GM18519 (cell line): ENCODE results near the gene PPM1B.
"Not testable (repeated sequence)": the region's sequence is repeated elsewhere in the genome, so short reads cannot be mapped to it uniquely, and the experiment has no call there.

Experiments used
- ATAC-seq: cut with Tn5 transposase; IDR thresholded peaks from one replicate; pipeline ENCODE4 v1.9.1; 2021; ENCODE audit warnings: mild to moderate bottlenecking, moderate library complexity; ENCODE audit not compliant: unreplicated experiment, low FRiP score

PPM1B gene

GRCh38 chr2:44155666-44156446, 12.8 kb upstream of the PPM1B start:
- ATAC-seq, result no peak

DNA sequence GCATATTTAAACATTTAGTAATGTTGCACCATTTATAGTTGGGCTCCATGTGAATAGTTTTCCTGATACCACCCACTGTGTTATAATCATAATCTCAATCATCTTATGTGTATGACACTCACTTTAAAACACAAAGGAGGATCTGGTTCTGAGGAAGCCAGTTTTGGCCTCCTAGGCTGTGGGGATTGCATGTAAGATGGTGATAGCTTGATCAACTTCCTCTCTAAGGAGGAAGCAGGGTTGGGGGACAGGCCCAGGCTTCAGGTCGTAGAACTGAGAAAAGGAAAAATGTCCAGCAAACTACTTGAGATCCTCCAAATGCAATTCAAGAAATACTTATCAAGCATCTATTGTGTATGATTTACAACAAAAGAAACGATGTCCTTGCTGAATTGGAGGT, 4.9 kb upstream of the PPM1B start:
- no peak for ATAC-seq

DNA sequence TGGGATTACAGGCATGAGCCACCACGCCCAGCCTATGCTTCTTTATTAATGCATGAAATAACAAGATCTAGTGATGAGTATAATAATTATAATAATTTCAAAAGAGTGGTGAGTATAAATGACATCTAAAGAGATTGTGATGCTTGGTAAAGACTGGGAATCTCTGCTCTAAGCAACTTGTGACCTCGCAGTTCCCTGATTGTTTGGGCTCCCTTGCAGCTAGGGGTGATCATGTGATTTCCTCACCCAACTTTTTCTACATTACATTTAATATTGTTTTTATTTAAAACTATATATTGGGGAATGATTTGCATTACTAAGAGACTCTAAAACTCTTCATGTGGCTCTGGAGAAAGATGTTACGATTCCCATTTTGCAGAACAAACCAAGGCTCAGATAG, 4.1 kb upstream of the PPM1B start:
- no peak for ATAC-seq

DNA sequence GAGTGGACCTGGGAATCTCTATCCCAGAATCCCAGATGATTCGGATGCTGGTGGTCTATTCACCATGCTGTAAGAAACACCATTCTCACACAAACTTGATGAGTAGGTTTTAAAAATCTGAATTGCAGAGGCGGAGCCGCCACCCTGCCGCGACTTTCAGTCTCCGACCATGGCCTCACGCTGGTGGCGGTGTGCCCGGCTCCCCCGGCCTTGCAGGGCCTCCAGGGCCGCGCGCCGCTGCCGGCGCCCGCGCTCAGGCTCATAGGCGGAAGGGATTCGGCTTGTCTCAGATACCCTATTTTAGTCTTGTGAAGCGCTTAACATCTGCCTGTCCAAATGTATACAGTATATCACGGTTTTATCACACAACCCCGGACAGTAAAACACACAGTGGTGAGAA, 2.6 kb upstream of the PPM1B start:
- no peak for ATAC-seq

- no peak for ATAC-seq
Observed at GRCh38 chr2:44167311-44167907, 1.3 kb upstream of the PPM1B start.

DNA sequence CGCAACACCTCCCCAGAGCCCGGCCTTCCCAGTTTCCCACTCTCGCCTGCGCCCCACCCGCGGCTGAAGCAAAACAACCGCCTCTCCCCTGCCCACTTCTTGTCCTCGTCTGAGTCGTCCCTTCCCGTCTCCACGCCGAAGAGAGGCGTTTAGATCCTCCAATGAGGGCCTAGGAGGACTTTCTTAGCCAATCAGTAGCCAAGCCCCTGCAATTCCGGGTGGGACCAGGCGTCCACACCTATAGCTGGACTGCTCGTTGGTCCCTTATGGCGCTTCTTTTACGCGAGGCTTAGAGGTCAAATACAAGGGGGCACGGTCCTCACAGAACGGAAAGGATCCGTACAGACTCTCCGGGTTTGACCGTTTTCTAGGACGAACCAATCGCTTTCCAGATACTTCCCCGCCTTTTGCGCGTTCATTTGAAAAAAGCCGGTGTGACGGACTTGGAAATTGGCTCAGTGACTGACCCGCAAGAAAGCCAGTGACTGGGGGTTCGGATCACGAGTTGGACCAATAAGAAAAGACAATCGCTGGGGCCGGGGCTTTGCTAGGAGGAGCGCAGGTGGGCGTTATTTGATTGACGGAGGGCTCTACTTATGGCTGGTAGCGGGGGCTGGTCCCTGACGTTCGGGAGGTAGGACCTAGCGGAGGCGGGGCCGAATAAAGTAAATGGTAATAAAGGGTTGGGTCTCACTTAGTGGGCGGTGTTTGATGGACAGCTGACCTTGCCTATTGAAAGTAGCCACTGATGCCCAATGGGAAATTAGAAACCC, 581 bp upstream of the PPM1B start:
- ATAC-seq, result peak; percentile 76

DNA sequence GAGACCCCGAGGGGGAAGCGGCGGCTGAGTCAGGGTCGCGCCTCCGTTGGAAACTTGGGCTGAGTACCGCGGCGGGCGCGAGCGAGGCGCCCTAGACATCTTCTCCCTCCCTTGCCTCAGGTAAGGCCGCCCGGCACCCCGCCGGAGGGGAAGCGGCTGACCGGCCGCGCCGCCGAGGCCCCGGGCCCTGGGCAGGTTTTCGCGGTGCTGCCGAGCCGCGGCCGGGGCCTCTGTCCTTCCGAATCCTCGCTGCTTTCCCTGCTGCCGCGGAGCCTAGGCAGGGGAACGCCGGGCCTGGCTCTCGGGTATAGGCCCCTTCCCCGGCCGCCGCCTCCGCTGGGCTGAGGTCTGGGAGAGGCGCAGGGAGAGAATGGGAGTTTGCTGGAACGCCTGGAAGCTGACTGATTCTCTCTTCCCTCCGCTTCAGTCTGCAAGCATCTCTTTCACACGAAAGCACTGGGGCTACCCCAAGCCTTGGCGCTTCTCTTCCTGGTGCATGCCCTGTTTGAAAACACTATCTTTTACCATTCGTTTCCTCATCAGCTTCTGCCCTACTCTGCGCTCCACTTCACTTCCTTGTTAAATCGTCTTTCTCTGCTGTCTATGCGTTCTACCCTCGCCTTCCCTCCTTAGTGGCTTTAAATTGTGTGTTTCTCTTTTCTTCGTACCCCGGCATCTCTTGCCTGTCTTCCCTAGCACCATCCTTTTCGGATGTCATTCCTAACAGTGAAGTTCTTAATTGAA, 652 bp downstream of the PPM1B start:
- no peak for ATAC-seq

GRCh38 chr2:44170311-44170717, 1.6 kb downstream of the PPM1B start:
- no peak for ATAC-seq

DNA sequence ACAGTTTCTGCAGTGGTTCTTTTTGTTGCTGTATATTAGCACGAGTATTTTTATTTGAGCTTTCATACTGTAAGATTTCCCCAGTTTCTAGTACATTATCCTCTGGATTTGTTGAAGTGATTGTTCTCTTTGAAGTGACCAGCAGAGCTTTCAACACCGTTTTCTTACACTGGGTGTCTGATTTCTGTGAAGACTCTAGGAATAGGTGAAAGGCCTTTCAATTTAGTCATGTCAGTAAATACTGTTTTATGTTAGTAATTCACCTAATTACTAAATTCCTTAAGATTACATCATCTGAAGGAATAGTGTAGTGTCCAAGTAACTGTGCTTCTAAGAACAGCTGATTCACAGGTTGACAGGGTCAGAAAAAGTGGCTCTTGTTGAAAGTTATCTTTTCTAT, 2.3 kb downstream of the PPM1B start:
- ATAC-seq, result no peak

- not testable (repeated sequence) for ATAC-seq
Observed at GRCh38 chr2:44171442-44171841, 2.8 kb downstream of the PPM1B start.

DNA sequence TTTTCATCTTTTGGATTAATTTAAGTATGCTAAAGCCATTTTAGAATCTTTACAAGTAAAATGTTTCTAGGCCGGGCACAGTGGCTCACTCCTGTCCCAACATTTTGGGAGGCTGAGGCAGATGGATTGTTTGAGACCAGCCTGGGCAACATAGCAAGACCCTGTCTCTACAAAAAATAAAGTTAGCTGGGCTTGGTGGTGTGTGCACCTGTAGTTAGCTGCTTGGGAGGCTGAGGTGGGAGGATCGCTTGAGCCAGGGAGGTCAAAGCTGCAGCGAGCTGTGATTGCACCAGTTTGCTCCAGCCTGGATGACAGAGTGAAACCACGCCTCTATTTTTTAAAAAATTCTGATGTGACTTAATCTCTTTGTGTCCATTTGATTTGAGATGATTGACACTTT, 3.9 kb downstream of the PPM1B start:
- no peak for ATAC-seq

DNA sequence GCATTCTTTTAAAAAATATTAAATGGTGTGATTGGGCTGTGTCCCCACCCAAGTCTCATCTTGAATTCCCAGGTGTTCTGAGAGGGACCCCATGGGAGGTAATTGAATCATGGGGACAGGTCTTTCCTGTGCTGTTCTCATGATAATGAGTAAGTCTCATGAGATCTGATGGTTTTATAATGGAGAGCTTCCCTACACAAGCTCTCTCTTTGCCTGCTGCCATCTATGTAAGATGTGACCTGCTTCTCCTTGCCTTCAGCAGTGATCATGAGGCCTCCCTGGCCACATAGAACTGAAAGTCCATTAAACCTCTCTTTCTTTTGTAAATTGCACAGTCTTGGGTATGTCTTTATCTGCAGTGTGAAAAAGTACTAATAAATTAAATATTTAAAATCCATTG, 10.3 kb downstream of the PPM1B start:
- ATAC-seq, result no peak

- no peak for ATAC-seq
Observed at GRCh38 chr2:44181648-44182047, 13.0 kb downstream of the PPM1B start.

DNA sequence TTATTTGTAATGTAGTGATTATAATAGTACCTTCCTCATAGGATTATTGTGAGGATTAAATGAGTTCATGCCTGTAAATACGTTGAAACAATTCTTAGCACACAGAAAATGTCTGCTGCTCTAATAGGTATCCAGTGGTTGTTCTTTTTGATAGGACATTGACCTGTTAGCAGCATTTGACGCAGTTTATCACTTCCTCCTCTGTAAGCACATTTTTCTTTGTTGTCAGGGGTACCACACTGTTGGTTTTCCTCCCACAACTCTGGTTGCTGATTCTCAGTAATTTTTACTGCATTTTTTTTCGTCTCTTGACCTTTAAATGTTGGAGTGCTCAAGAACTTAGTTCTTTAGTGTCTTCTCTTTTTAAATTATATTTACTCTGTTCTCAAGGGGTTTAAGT, 15.4 kb downstream of the PPM1B start:
- no peak for ATAC-seq

- ATAC-seq, result no peak
Observed at GRCh38 chr2:44186810-44187209, 18.1 kb downstream of the PPM1B start.

- no peak for ATAC-seq
Observed at GRCh38 chr2:44187251-44187650, 18.6 kb downstream of the PPM1B start.

- ATAC-seq, result no peak
Observed at GRCh38 chr2:44188696-44189095, 20.0 kb downstream of the PPM1B start.

GRCh38 chr2:44189104-44189503, 20.4 kb downstream of the PPM1B start:
- no peak for ATAC-seq

DNA sequence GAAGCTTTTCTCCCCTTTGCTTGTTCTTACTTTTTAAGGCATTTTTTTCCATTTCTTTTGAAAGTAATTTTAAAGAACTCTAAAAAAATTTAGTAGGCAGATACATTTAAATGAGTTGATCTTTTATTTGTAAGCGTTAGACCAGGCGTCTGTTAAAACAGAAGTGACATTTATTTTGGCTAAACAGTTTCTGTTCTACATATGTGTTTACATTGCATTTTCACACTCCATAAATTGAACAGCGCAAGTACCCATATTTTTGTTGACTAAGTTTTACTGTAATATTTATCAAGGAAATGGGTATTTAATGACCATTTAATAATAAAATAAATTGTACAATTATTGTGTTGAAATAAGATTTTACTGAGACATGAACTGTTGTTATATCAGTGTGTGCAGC, 21.9 kb downstream of the PPM1B start:
- ATAC-seq, result no peak

DNA sequence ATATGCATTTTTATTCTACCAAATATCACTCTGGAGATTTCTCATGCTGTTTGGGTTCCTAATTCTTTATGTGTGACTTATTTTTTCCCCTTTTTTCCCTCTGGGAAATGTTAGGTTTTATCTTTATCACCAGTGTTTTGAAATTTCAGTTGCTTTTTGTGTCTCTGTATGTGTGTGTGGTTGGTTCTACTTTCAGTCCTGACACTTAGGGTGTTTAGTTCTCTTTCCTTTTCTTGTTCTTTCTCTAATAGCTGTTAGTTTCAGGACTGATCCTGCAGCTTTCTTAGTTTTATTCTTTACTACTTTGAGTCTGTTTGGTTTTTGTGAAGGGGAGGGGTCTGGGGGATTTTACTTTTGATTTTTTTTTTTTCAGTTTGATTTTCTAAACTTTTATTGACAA, 23.1 kb downstream of the PPM1B start:
- peak; percentile 83 for ATAC-seq

- no peak for ATAC-seq
Observed at GRCh38 chr2:44192646-44193045, 24.0 kb downstream of the PPM1B start.
